Activated naive CD8-positive, alpha-beta T cell treated with anti-CD3 and anti-CD28 coated beads, Interleukin-2, amount 10 ng/mL, durations not matched to agents 7 days and 5 days (primary cell): ENCODE results near the gene NUDT11. TPM values are rescaled to one million over a fixed set of nuclear protein-coding genes. Genes with fewer than 3 reads are reported as not detected.

Experiments used
- ATAC-seq: fragments of 150-1000 bp; cut with Tn5 transposase; one replicate; pipeline ENCODE4 v1.10.0; 2021; ENCODE audit warnings: low read depth, moderate library complexity
- POLR2A ChIA-PET: fragments of 350-600 bp; sonication (Branson Sonifier 250); formaldehyde crosslinking; loops from one replicate; lab custom pipeline; 2021; ENCODE audit warnings: antibody characterized with exemption; lab: Charles Lee
- DNase-seq: peaks from one replicate; pipeline ENCODE4 v3.0.0; 2021
- H3K27ac Mint-ChIP-seq: one replicate; pipeline ENCODE4 v1.8.0; 2022; ENCODE audit warnings: mild to moderate bottlenecking, mixed read lengths
- H3K27me3 Mint-ChIP-seq: one replicate; pipeline ENCODE4 v1.8.0; 2022; ENCODE audit warnings: mild to moderate bottlenecking, moderate library complexity, mixed read lengths
- H3K36me3 Mint-ChIP-seq: one replicate; pipeline ENCODE4 v1.8.0; 2021; ENCODE audit warnings: mild to moderate bottlenecking, mixed read lengths
- H3K4me1 Mint-ChIP-seq: one replicate; pipeline ENCODE4 v1.8.0; 2021; ENCODE audit warnings: mixed read lengths
- H3K4me3 Mint-ChIP-seq: one replicate; pipeline ENCODE4 v1.8.0; 2022; ENCODE audit warnings: mild to moderate bottlenecking, moderate library complexity, mixed read lengths
- H3K9me3 Mint-ChIP-seq: one replicate; pipeline ENCODE4 v1.8.0; 2021; ENCODE audit warnings: mixed read lengths
- total RNA-seq, 2 experiments: library from RNA; stranded (reverse); gene quantifications; one replicate each; pipeline ENCODE4 v1.2.3, GENCODE V29; 2021

NUDT11 gene
- total RNA-seq, 2 experiments from 2014 or later = 0.65 to 0.83 TPM

DNA sequence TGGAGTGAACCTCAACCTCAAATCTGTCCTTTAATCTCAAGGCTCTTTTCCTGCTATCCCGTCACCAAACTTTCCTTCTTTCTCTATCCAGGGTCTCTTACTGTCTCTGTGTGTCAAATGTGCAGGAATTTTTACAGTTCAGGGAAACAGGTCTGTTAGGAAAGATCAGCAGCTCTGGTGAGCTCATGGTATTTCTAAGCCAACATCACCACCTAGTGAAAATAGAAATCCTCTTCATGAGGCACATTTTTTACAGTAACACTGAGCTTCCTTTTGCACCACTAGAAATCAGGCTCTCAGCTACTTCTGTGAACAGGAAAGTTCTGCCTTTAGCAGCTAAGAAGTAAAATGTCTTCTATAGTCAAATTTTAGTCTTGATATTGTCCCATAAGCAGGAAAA, 39.6 kb downstream of the NUDT11 start:
- Mint-ChIP-seq H3K27me3 (no peaks in the 10 kb centered on the region), H3K27ac (no peak overlapping the region), H3K4me1 (no peaks in the 10 kb centered on the region), H3K36me3 (no peaks in the 10 kb centered on the region), H3K4me3 (no peak overlapping the region), H3K9me3 (no peaks in the 10 kb centered on the region)
- ATAC-seq (no peak), DNase-seq (no peak)
- POLR2A ChIA-PET = no interaction called here

DNA sequence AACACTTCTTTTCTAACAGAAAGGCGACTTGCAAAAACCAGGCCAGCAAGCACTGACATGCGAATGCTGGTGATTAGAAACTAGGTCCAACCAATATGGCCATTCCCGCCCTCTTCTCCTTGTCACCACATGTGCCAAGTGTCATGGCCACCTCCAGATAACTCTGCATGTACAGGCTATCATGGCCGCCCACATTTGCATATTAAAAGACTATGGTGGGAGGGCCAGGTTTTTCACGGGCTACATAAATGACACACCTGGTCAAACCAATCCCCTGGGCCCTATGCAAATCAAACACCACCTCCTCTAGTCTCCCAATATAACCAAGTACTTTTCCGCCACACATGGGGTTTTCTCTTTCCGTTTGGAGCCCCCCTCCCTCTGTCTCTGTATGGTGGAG, 40.1 kb downstream of the NUDT11 start:
- DNase-seq = no peak
- H3K9me3 Mint-ChIP-seq = no peaks in the 10 kb centered on the region
- no peak overlapping the region for H3K27ac Mint-ChIP-seq
- POLR2A ChIA-PET = no interaction called here
- no peaks in the 10 kb centered on the region for H3K36me3 Mint-ChIP-seq
- no peaks in the 10 kb centered on the region for H3K4me1 Mint-ChIP-seq
- H3K27me3 Mint-ChIP-seq = no peaks in the 10 kb centered on the region
- ATAC-seq = no peak
- no peak overlapping the region for H3K4me3 Mint-ChIP-seq

DNA sequence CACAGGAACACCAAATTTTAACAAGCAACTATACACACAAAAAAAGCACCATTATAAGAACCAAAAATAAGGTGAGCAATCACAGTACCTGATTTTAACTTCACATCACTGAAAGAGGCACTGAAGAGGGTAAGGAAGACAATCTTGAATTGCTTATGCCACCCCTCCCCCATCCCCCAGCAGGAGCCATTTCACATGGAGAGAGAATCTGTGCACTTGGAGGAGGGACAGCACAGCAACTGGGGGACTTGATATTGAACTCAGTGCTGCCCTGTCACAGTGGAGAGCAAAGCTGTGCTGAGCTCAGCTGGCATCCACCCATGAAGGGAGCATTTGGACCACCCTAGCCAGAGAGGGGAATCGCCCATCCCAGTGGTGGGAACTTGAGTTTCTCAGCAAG, 56.0 kb downstream of the NUDT11 start:
- no peak overlapping the region for H3K4me3 Mint-ChIP-seq
- no peaks in the 10 kb centered on the region for H3K27me3 Mint-ChIP-seq
- ATAC-seq (no peak), DNase-seq (no peak)
- POLR2A ChIA-PET = no interaction called here
- no peak overlapping the region for H3K27ac Mint-ChIP-seq
- peaks cover 1% of the 10 kb centered on the region for H3K9me3 Mint-ChIP-seq
- peaks cover 4% of the 10 kb centered on the region for H3K4me1 Mint-ChIP-seq
- H3K36me3 Mint-ChIP-seq = peaks cover 1% of the 10 kb centered on the region

Other genes starting within 250 kb of the NUDT11 start
- 1 to 10 TPM; 1.2 to 1.4 TPM for gene NUDT10, start 163.8 kb downstream of the NUDT11 start, total RNA-seq
- not detected for gene CENPVL3, start 122.3 kb upstream of the NUDT11 start, total RNA-seq
- gene CENPVL2, start 186.2 kb upstream of the NUDT11 start, total RNA-seq = not detected
- gene CENPVL1, start 213.9 kb upstream of the NUDT11 start, total RNA-seq = not detected
- gene GSPT2, start 246.8 kb upstream of the NUDT11 start, total RNA-seq = 10 to 100 TPM; 13.2 to 14.3 TPM